Fibroblast of the aortic adventitia (primary cell): ENCODE data around the gene FBXL7. TPM values are rescaled to one million over a fixed set of nuclear protein-coding genes. Genes with fewer than 3 reads are reported as not detected.
A peak's percentile ranks its signal among the peaks of the same experiment; 100 is the strongest.

ENCODE experiments used
- DNase-seq: peaks from one replicate; pipeline ENCODE4 v3.0.0-alpha.2; 2010; ENCODE audit warnings: low read depth
- H3K4me3 ChIP-seq: 2 replicates; pipeline ENCODE4 v1.5.1; 2011; ENCODE audit warnings: low read depth, mild to moderate bottlenecking, control low read depth, low read length, moderate library complexity
- total RNA-seq: library from RNA; depleted of rRNA; stranded (reverse); fragments of >200 nt; gene quantifications from 2 replicates; pipeline ENCODE4 v1.2.3, GENCODE V29; 2012; ENCODE audit warnings: low replicate concordance
- TF ChIP-seq, protein P1 (sequence below): IDR thresholded peaks from 2 replicates; pipeline ENCODE4 v1.5.1; 2011; ENCODE audit warnings: mild to moderate bottlenecking, low read length, control low read depth, inconsistent platforms; ENCODE audit not compliant: insufficient read depth

The FBXL7 gene
- total RNA-seq, 1 donor = 12.4 TPM

DNA sequence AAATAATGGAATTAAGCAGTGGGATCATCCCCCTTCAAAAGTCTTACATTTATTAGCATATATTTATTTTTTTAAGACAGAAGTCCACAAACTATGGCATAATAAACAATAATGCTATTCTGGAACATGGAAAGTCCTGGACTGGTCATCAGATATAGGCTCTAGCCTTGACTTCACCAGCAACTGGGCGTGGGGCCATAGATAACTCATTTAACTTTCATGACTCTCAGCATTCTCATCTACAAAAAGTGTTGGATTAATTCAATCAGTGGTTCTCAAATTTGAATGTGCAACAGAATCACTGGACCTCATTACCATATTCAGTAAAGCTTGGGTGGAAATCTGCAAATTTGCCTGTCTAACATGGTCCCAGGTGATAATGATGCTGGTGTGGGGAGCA lies 253.8 kb downstream of the FBXL7 start:
- TF ChIP-seq, protein P1, sequence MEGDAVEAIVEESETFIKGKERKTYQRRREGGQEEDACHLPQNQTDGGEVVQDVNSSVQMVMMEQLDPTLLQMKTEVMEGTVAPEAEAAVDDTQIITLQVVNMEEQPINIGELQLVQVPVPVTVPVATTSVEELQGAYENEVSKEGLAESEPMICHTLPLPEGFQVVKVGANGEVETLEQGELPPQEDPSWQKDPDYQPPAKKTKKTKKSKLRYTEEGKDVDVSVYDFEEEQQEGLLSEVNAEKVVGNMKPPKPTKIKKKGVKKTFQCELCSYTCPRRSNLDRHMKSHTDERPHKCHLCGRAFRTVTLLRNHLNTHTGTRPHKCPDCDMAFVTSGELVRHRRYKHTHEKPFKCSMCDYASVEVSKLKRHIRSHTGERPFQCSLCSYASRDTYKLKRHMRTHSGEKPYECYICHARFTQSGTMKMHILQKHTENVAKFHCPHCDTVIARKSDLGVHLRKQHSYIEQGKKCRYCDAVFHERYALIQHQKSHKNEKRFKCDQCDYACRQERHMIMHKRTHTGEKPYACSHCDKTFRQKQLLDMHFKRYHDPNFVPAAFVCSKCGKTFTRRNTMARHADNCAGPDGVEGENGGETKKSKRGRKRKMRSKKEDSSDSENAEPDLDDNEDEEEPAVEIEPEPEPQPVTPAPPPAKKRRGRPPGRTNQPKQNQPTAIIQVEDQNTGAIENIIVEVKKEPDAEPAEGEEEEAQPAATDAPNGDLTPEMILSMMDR = no peak

DNA sequence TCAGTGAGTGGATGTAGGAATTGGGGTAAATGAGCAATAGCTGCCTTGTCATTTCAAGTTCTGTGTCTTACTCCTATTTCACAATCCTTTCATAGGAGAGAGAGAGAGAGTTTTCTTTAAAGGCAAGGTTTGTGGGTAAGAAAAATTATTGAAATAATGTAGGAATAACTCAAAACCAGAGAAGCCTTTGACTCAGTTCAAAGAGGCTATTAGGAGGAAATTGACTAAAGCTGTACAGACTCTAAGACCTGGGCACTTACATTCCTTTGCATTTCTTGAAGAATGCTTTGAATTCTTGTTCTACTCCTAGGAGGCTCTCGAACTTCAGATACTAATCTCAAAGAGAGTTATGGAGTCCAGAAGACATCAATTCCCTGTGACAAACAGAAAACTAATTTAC lies 257.1 kb downstream of the FBXL7 start:
- no peak overlapping the region for H3K4me3 ChIP-seq
- DNase-seq = peak; percentile 63
- TF ChIP-seq, protein P1 = no peak

More for the DNA sequence above, 253.8 kb downstream of the FBXL7 start:
- H3K4me3 ChIP-seq = no peak overlapping the region
- no peak for DNase-seq

DNA sequence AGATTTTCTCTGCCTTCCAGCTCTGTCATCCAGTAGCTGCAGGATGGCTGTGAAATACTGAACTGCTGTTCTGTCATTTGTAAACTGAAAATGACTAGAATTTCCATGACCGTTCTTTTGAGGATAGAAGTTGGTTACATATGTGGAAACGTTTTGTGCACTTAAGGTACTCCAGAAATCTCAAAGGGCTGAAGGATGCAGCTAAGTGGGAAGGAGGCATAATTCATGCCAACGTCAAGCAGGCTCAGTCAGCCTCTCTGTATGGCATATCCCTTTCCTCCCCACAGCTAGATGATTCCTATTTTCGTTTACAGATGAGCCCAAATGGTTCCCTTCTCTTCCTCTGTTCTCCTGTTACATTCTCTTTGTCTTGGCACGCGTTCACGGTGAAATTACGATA lies 257.6 kb downstream of the FBXL7 start:
- TF ChIP-seq, protein P1 = no peak
- no peak for DNase-seq
- H3K4me3 ChIP-seq = no peak overlapping the region

DNA sequence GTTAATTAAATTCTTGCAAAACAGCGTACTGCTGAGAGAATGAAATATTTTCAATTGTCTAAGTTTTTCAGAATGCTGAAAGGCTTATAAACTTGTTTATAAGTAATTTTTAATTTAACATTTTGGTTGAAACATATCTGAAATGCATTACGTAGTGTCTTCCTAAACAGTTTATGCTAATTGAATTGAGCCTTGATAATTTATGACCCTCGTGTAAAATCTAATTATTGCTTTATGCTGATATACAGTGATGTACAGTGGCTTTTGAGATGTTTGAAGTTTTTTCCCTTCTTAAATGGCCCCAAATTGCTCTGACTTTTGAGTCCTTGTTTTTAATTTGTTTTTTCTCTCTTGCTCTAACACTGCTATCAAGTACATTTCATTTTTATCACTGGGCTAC lies 262.7 kb downstream of the FBXL7 start:
- H3K4me3 ChIP-seq = no peak overlapping the region
- TF ChIP-seq, protein P1 = no peak
- DNase-seq = no peak

- DNase-seq = peak; percentile 26
- TF ChIP-seq, protein P1 = no peak
- H3K4me3 ChIP-seq = no peak overlapping the region
Measured at GRCh38 chr5:15763754-15764153, 263.8 kb downstream of the FBXL7 start.

- TF ChIP-seq, protein P1 = no peak
- H3K4me3 ChIP-seq = no peak overlapping the region
- no peak for DNase-seq
Measured at GRCh38 chr5:15768936-15769335, 269.0 kb downstream of the FBXL7 start.

- no peak overlapping the region for H3K4me3 ChIP-seq
- TF ChIP-seq, protein P1 = no peak
- no peak for DNase-seq
Measured at GRCh38 chr5:15772131-15772530, 272.2 kb downstream of the FBXL7 start.
